ENCODE data around the gene NBAS. TPM values are rescaled to one million over a fixed set of nuclear protein-coding genes. Genes with fewer than 3 reads are reported as not detected.

The NBAS gene
- total and polyA plus RNA-seq, 2 donors (not counting 3 experiments of a cell fraction or from before 2014, with no cell fraction given) = 29.4 to 43.0 TPM

DNA sequence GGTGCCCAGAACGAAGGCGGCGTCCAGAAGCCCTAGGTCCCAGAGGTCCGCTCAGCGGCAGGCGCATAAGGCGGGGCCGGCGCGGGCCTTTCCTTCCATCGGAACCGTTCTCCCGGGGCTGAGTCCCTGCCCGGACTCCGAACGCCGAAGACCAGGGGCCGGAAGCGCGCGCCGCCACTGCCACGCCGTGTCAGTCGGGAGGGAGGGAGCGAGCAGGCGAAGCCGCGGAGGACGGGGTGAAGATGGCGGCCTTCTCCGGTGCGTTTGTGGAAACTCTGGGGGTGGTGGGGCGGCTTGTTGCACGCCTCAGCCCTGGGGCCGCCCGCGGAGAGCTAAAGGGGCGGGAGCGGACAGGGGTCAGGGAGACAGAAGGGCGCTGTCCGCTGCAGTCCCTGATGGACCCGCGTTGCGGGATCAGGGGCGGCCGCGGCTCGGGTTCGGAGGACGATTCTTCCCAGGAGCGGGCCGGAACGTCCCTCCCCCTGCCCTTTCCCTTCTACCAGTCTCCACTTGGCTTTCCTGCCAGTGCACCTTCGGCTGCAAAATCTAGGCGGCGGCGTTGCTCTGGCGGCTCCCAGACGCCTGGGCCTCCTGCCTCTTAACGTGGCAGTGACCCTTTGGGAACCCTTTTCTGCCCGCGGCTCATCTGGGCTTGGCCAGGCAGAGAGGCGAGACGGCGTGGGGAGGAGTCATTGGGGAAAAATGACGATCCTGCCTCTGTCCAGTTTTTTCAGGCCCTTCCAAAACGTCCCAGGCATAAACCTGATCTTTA lies 30.7 kb upstream of the NBAS start, which contains the start of gene DDX1:
Gene DDX1, plus strand, starts transcription at position 177 of the 772 bp plus-strand sequence. Its CDS starts 66 bp downstream, at position 243.
- DNase-seq (ENCODE audit: low read depth, low spot score) = peak; percentile 82
- peaks cover 6 to 11% of the 10 kb centered on the region in 2 experiments for H3K36me3 ChIP-seq (ENCODE audit: control insufficient read depth in 2 of 2, extremely low read depth in 1 of 2, insufficient read depth in 2 of 2, low read length in 2 of 2)
- peaks cover 47% of the 10 kb centered on the region for H3K79me2 ChIP-seq (ENCODE audit: control insufficient read depth, insufficient read depth, low read length)
- peaks cover 15% of the 10 kb centered on the region for H3K4me1 ChIP-seq (ENCODE audit: control insufficient read depth, extremely low read depth, insufficient read depth, low read length)
- H3K4me3 ChIP-seq (replicated peaks in 1 of 3; ENCODE audit: insufficient read depth in 1 of 3, low read depth in 1 of 3, low read length in 3 of 3) = peak within 1 kb of the TSS; percentile 74 to 99 (median 96)
- no peak for FAIRE-seq
- H3K4me2 ChIP-seq (ENCODE audit: insufficient read depth, low read length) = peak within 1 kb of the TSS; percentile 100
- no peaks in the 10 kb centered on the region for H3K27me3 ChIP-seq (ENCODE audit: control insufficient read depth in 2 of 2, insufficient read depth in 2 of 2, low read length in 2 of 2)
- no peaks in the 10 kb centered on the region for H4K20me1 ChIP-seq (replicated peaks; ENCODE audit: control insufficient read depth, extremely low read depth, insufficient read depth, low read length)
- TF ChIP-seq POLR2A (IDR thresholded peaks at IDR 0.05; ENCODE audit: low read depth, low read length) = peak; percentile 82
- TF ChIP-seq CTCF (IDR thresholded peaks at IDR 0.05; ENCODE audit: extremely low read depth in 1 of 2, insufficient read depth in 1 of 2, low read depth in 1 of 2, low read length in 2 of 2) = no peak
- TF ChIP-seq FOS (IDR thresholded peaks at IDR 0.05; ENCODE audit: borderline replicate concordance, insufficient read depth, low read length) = no peak
- no peak for TF ChIP-seq GATA2 (IDR thresholded peaks at IDR 0.05; ENCODE audit: insufficient read depth, insufficient read length, low read depth, low read length)
- TF ChIP-seq POLR2AphosphoS5 (IDR thresholded peaks at IDR 0.05; ENCODE audit: insufficient read depth, low read depth, low read length) = peak; percentile 82
- no peak for TF ChIP-seq JUN (IDR thresholded peaks at IDR 0.05; ENCODE audit: borderline replicate concordance, insufficient read depth, insufficient read length, low read depth)
- TF ChIP-seq EZH2 (IDR thresholded peaks at IDR 0.05; ENCODE audit: borderline replicate concordance, low read depth, low read length, severe bottlenecking) = no peak
- TF ChIP-seq, protein P1, sequence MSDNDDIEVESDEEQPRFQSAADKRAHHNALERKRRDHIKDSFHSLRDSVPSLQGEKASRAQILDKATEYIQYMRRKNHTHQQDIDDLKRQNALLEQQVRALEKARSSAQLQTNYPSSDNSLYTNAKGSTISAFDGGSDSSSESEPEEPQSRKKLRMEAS (IDR thresholded peaks at IDR 0.05; ENCODE audit: insufficient read depth, insufficient read length) = peak; percentile 61
- no peak for TF ChIP-seq MYC (IDR thresholded peaks at IDR 0.05; ENCODE audit: low read depth, low read length)
- POLR2A ChIA-PET = no interaction called here
- no peaks in the 10 kb centered on the region for H3K9me3 ChIP-seq (replicated peaks; ENCODE audit: control insufficient read depth, insufficient read depth, low read length)
- intact Hi-C loops (cut with micrococcal nuclease) = loop anchor here (1.0 to 2.0 kb wide), 2 partner anchors 15 to 422 kb away; no protein-coding TSS in a partner anchor
- CTCF ChIA-PET = interaction anchor here (2.9 kb wide), 1 partner anchor 15 kb away, joined by 23 read pairs; no protein-coding TSS in a partner anchor
- peak within 1 kb of the TSS; percentile 94 for H3K9ac ChIP-seq (replicated peaks; ENCODE audit: extremely low read depth, insufficient read depth, low read length)
- TSS peak; percentile 36 for BruUV-seq (replicated peaks)
- H3K27ac ChIP-seq (ENCODE audit: insufficient read depth, low read depth, low read length) = peak within 1 kb of the TSS; percentile 74
- peak within 1 kb of the TSS; percentile 95 for H2AFZ ChIP-seq (ENCODE audit: low read depth, low read length)
- no peaks in the 10 kb centered on the region for H3K9me1 ChIP-seq (replicated peaks; ENCODE audit: control insufficient read depth, extremely low read depth, insufficient read depth, low read length)
- dilution Hi-C loops (cut with MboI; ENCODE audit: extremely low pct_ligation_motif_present, low sequenced_read_pairs) = no loop called here

Data from endothelial cell of umbilical vein (primary cell).